Mesenchymal stem cell (in vitro differentiated cells and primary cell): ENCODE measurements around the gene ACBD6.
A peak's percentile ranks its signal among the peaks of the same experiment; 100 is the strongest.

ENCODE experiments used
- DNase-seq: peaks from one replicate; pipeline ENCODE4 v3.0.0-alpha.2; 2013
- H2AFZ ChIP-seq: one replicate; pipeline ENCODE4 v1.6.1; 2013; ENCODE audit warnings: low read depth, mild to moderate bottlenecking, control low read depth, inconsistent platforms, low read length, moderate library complexity
- H2AK5ac ChIP-seq: 2 replicates; pipeline ENCODE4 v1.6.1; 2013; ENCODE audit warnings: low read length, moderate library complexity, mild to moderate bottlenecking, inconsistent platforms; ENCODE audit not compliant: severe bottlenecking
- H2BK120ac ChIP-seq: one replicate; pipeline ENCODE4 v1.6.1; 2013; ENCODE audit warnings: low read depth, mild to moderate bottlenecking, inconsistent platforms, low read length, moderate library complexity
- H2BK12ac ChIP-seq, 2 experiments: one replicate each; pipeline ENCODE4 v1.6.1; 2013; ENCODE audit warnings: inconsistent platforms in 2 of 2, low read length in 2 of 2, mild to moderate bottlenecking in 2 of 2, moderate library complexity in 2 of 2, control low read depth in 1 of 2
- H2BK15ac ChIP-seq: one replicate; pipeline ENCODE4 v1.6.1; 2013; ENCODE audit warnings: mild to moderate bottlenecking, low read depth, inconsistent platforms; ENCODE audit not compliant: poor library complexity, severe bottlenecking
- H2BK5ac ChIP-seq: 2 replicates; pipeline ENCODE4 v1.6.1; 2013; ENCODE audit warnings: low read depth, mild to moderate bottlenecking, low read length, control low read depth, inconsistent platforms; ENCODE audit not compliant: poor library complexity, severe bottlenecking
- H3K14ac ChIP-seq, 2 experiments: one replicate each; pipeline ENCODE4 v1.6.1; 2013; ENCODE audit warnings: inconsistent platforms in 2 of 2, low read length in 2 of 2, control low read depth in 1 of 2, mild to moderate bottlenecking in 1 of 2, moderate library complexity in 1 of 2
- H3K18ac ChIP-seq, 2 experiments: one replicate each; pipeline ENCODE4 v1.6.1; 2013; ENCODE audit warnings: inconsistent platforms in 2 of 2, low read length in 2 of 2, control low read depth in 1 of 2, low read depth in 1 of 2, mild to moderate bottlenecking in 1 of 2
- H3K23ac ChIP-seq, 2 experiments: one replicate each; pipeline ENCODE4 v1.6.1; 2013; ENCODE audit warnings: inconsistent platforms in 2 of 2, low read length in 2 of 2, mild to moderate bottlenecking in 2 of 2, moderate library complexity in 2 of 2, control low read depth in 1 of 2
- H3K27ac ChIP-seq: 2 replicates; pipeline ENCODE4 v1.5.1; 2013; ENCODE audit warnings: mild to moderate bottlenecking, moderate library complexity, low read length, control low read depth, inconsistent platforms; ENCODE audit not compliant: poor library complexity, severe bottlenecking
- H3K27me3 ChIP-seq, 2 experiments: 2 replicates each; pipeline versions ENCODE4 v1.6.1 to v1.7.0; 2013; ENCODE audit warnings: low read length in 2 of 2, mild to moderate bottlenecking in 2 of 2, moderate library complexity in 2 of 2, control low read depth in 1 of 2, inconsistent platforms in 1 of 2; ENCODE audit not compliant: control insufficient read depth in 1 of 2, insufficient read depth in 1 of 2
- H3K36me3 ChIP-seq, 2 experiments: 2 replicates each; pipeline versions ENCODE4 v1.6.1 to v1.7.0; 2013; ENCODE audit warnings: low read length in 2 of 2, control low read depth in 1 of 2, inconsistent platforms in 1 of 2, low read depth in 1 of 2, mild to moderate bottlenecking in 1 of 2; ENCODE audit not compliant: insufficient read depth in 2 of 2, control insufficient read depth in 1 of 2
- H3K4ac ChIP-seq, 2 experiments: one replicate each; pipeline ENCODE4 v1.6.1; 2013; ENCODE audit warnings: inconsistent platforms in 2 of 2, low read length in 2 of 2, mild to moderate bottlenecking in 2 of 2, moderate library complexity in 2 of 2, control low read depth in 1 of 2, low read depth in 1 of 2
- H3K4me1 ChIP-seq: 2 replicates; pipeline ENCODE4 v1.6.1; 2013; ENCODE audit warnings: low read depth, low read length, control low read depth; ENCODE audit not compliant: control insufficient read depth, insufficient read depth
- H3K4me2 ChIP-seq: 2 replicates; pipeline ENCODE4 v1.6.1; 2013; ENCODE audit warnings: low read length, mild to moderate bottlenecking, inconsistent platforms; ENCODE audit not compliant: poor library complexity, severe bottlenecking
- H3K4me3 ChIP-seq, 2 experiments: 2 replicates each; pipeline versions ENCODE4 v1.5.1 to v1.7.0; 2013; ENCODE audit warnings: low read length in 2 of 2, mild to moderate bottlenecking in 2 of 2, control low read depth in 1 of 2, low read depth in 1 of 2; ENCODE audit not compliant: insufficient read depth in 1 of 2
- H3K79me1 ChIP-seq: replicated peaks from 2 replicates; pipeline ENCODE4 v1.6.1; 2013; ENCODE audit warnings: mild to moderate bottlenecking, control low read depth, low read length, inconsistent platforms; ENCODE audit not compliant: poor library complexity, severe bottlenecking
- H3K9ac ChIP-seq: 2 replicates; pipeline ENCODE4 v1.7.0; 2013; ENCODE audit warnings: mild to moderate bottlenecking, low read length, moderate library complexity
- H3K9me3 ChIP-seq: 2 replicates; pipeline ENCODE4 v1.7.0; 2013; ENCODE audit warnings: mild to moderate bottlenecking, low read length; ENCODE audit not compliant: control insufficient read depth
- H4K8ac ChIP-seq: one replicate; pipeline ENCODE4 v1.6.1; 2013; ENCODE audit warnings: inconsistent platforms, mild to moderate bottlenecking, low read length, moderate library complexity
- H4K91ac ChIP-seq: one replicate; pipeline ENCODE4 v1.6.1; 2013; ENCODE audit warnings: mild to moderate bottlenecking, low read length, inconsistent platforms
- WGBS: methylation state at CpG from one replicate; pipeline ENCODE4 v1.1.7; 2013; ENCODE audit warnings: mixed read lengths; 5-methylcytosine and 5-hydroxymethylcytosine counted together

ACBD6 gene

DNA sequence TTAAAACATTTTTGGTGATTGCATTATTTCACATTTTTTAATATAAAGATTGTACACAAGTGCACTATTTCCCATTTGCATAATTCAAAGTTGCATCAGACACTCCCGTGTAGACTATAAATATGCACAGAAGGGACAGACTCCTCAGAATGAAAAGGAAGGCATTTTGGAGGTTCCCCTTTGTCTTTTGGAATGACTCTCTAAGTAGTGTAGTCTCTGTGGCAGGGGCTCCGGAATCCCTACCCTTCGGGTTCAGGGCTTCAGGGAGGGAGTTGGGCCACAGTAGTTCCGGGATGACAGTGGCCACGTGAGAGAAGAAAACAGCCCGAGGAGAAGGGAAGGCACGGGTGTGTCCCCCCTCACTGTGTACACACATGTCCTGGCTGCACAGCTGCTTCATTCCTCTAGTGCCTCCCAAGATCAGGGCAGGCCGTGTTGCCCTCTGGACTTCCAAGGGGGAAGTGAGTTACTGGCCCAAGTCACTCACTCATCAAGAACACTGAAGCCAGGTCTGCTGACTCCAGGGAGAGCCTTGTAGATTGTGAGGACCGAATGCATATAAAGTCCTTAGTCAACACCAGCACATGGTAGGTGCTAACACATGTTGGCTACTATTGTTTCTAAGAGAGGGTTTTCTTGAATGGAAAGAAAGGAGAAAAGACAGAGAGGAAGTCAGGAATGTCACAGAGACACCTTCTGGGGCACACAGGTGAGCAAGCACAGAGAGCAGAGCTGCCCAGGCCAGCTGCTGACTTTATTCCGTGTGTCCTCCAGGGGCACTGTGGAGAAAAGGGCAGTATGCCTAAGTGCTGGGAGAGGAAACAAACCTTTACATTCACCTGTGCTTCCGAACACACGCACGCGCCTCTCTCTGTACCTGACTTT is 232.5 kb downstream of the ACBD6 start:
- no peak overlapping the region for H3K23ac ChIP-seq
- no peak for DNase-seq

DNA sequence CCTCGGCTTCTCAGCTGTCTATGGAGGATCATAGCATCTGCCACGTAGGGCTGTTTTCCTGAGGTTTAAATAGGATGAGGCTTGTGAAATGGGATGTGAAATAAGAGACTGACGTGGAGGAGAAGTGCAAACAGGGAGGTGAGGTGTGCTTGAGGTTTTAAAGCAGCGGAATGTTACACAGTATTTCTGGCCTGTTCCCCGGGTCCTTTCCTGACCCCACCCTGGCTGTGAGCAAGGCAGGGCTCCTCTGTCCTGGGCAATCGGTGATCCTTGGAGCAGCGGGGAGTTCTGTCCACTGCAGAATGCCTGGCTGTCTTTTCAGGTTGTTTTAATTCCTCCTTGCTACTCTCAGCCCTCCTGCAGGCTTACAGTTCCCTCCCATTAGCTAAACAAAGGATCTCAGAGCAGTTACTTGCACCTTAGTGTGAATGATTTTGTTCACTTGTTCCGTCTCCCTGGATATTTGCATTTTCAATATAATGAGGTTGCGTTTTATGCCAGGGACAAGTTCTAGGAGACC is 233.8 kb downstream of the ACBD6 start:
- Histone ChIP-seq H2BK12ac (no peak overlapping the region), H3K4ac (no peak overlapping the region), H3K4me1 (peaks cover 21% of the 10 kb centered on the region), H3K4me2 (no peak overlapping the region), H2BK15ac (no peak overlapping the region), H2BK5ac (no peak overlapping the region), H4K8ac (no peak overlapping the region), H3K79me1 (no peaks in the 10 kb centered on the region), H3K27ac (no peak overlapping the region), H2BK120ac (no peak overlapping the region), H4K91ac (no peak overlapping the region), H3K27me3 (peaks cover 4 to 25% of the 10 kb centered on the region in 2 experiments), H2AK5ac (no peak overlapping the region), H3K4me3 (no peak overlapping the region), H3K9ac (no peak overlapping the region), H3K36me3 (peaks cover 2 to 6% of the 10 kb centered on the region in 2 experiments), H3K23ac (no peak overlapping the region), H2AFZ (no peak overlapping the region), H3K14ac (no peak overlapping the region), H3K18ac (no peak overlapping the region), H3K9me3 (no peaks in the 10 kb centered on the region)
- DNase-seq, result no peak
- 87% methylated on average over 7 of the region's 9 CpGs for WGBS

More for the DNA sequence above, 232.5 kb downstream of the ACBD6 start:
- 73% methylated on average over 14 of the region's 14 CpGs for WGBS
- Histone ChIP-seq H3K18ac (no peak overlapping the region), H3K27me3 (peaks cover 4 to 12% of the 10 kb centered on the region in 2 experiments), H2AFZ (no peak overlapping the region), H3K79me1 (no peaks in the 10 kb centered on the region), H3K36me3 (peaks cover 12 to 18% of the 10 kb centered on the region in 2 experiments), H4K91ac (peak overlapping the region; percentile 25), H2BK5ac (no peak overlapping the region), H3K4me3 (no peak overlapping the region), H2BK12ac (no peak overlapping the region), H4K8ac (no peak overlapping the region), H3K9ac (no peak overlapping the region), H3K4me1 (peaks cover 21% of the 10 kb centered on the region), H3K4ac (no peak overlapping the region), H3K27ac (no peak overlapping the region), H2AK5ac (peak overlapping the region; percentile 17), H3K14ac (no peak overlapping the region), H3K9me3 (no peaks in the 10 kb centered on the region), H2BK120ac (no peak overlapping the region), H2BK15ac (no peak overlapping the region), H3K4me2 (no peak overlapping the region)

DNA sequence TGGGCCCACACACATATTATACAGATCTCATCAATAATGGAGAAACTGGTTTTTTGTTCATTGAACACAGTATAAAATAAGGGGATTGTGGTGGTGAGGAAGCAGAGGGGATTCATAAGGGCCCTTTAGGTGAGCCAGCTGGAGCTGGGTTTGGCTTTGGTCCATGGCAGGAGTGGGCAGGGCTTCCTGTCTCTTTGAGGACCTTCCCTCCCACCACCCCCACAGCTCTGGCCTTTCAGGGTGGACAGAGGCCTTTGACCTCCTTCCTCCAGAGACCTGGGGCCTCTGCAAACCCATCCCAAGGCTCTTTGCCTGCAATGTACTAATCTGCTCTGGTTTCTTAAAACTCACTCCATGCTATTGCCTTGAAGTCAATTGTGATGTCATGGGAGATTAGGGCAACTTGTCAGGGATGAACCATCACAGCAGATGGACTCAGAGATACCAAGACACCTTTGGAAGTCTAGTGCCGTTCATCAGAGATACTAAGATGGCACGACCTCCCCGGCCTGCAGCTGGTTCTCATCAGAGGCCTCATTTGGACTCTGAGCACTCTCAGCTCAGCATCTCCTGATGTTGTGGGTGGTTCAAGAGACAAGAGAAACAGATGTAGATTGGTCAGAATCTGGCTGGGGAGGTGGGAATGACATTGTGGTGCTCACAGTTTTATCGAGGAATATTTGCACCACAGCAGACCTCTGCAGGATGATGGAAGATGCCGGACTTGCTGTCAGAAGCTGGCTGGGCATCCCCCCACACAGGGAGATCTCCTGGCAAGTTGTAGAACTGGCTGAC is 234.4 kb downstream of the ACBD6 start:
- Histone ChIP-seq H3K9me3 (no peaks in the 10 kb centered on the region), H3K23ac (no peak overlapping the region), H3K36me3 (peaks cover 0 to 2% of the 10 kb centered on the region in 2 experiments), H2AK5ac (no peak overlapping the region), H3K9ac (no peak overlapping the region), H3K14ac (no peak overlapping the region), H3K4me1 (peaks cover 26% of the 10 kb centered on the region), H2BK5ac (no peak overlapping the region), H3K4me3 (no peak overlapping the region), H2AFZ (no peak overlapping the region), H2BK15ac (no peak overlapping the region), H3K27ac (no peak overlapping the region), H2BK120ac (no peak overlapping the region), H2BK12ac (no peak overlapping the region), H3K79me1 (no peaks in the 10 kb centered on the region), H3K18ac (no peak overlapping the region), H3K27me3 (peaks cover 4 to 31% of the 10 kb centered on the region in 2 experiments), H4K91ac (no peak overlapping the region), H3K4me2 (no peak overlapping the region), H3K4ac (no peak overlapping the region), H4K8ac (no peak overlapping the region)
- no peak for DNase-seq
- 93% methylated on average over 5 of the region's 5 CpGs for WGBS

DNA sequence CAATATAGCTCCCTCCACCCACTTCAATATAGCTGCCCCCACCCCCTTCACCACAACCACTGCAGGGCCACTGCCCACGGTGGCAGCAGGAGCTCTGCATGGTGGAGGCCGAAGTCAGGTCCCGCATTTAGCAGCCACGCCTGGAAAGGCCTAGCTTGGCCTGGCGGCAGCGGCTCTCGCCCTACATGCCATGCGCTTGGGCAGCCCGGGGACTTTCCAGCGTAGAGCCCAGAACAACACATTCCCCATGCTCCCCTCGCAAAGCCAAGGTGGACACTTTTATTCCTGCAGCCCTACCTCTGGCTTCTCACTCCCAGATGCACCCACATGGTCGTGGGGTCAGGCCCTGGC is 235.2 kb downstream of the ACBD6 start:
- Histone ChIP-seq H3K27ac (no peak overlapping the region), H3K4me2 (no peak overlapping the region), H3K27me3 (peaks cover 4 to 39% of the 10 kb centered on the region in 2 experiments)

More for the DNA sequence above, 235.2 kb downstream of the ACBD6 start:
- Histone ChIP-seq H3K9me3 (no peaks in the 10 kb centered on the region), H2AFZ (no peak overlapping the region), H4K8ac (no peak overlapping the region), H2BK15ac (no peak overlapping the region), H3K4me3 (no peak overlapping the region), H2BK12ac (no peak overlapping the region), H3K4ac (no peak overlapping the region), H3K4me1 (peaks cover 29% of the 10 kb centered on the region), H3K9ac (no peak overlapping the region), H4K91ac (no peak overlapping the region), H3K36me3 (peaks cover 0 to 2% of the 10 kb centered on the region in 2 experiments), H3K79me1 (no peaks in the 10 kb centered on the region), H3K14ac (no peak overlapping the region), H3K23ac (no peak overlapping the region), H3K18ac (no peak overlapping the region), H2BK5ac (no peak overlapping the region), H2BK120ac (no peak overlapping the region), H2AK5ac (no peak overlapping the region)
- WGBS, result 96% methylated on average over 12 of the region's 12 CpGs
- no peak for DNase-seq
